ENCODE data around the gene LPCAT3. TPM values are rescaled to one million over a fixed set of nuclear protein-coding genes. Genes with fewer than 3 reads are reported as not detected.
A peak's percentile ranks its signal among the peaks of the same experiment; 100 is the strongest.

Gene LPCAT3
- total RNA-seq, 2 donors from 2014 or later, result 87.1 to 87.9 TPM

DNA sequence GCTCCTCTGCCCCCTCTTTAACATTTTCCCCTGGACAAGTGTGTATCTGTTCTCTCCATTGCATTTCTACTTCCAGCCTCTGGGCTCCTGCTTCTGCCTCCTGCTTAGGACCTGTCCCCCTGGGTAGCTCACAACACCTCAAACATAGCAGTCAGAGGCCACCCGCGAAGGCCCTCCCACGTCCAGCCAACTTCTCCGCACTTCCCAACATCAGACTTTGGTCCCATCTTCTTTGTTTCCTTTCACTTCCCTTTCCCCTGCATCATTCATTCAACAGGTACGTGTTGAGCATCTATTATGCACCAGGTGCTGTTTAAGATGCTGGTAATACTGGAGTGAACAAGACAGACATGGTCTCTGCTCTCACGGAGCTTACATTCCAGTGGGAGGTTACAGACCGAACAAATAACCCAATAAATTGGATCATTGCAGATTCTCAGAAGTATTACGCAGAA, 71.3 kb downstream of the LPCAT3 start:
- intact Hi-C loops (cut with DNase I, micrococcal nuclease), result no loop called here
- no peak for DNase-seq
- no peak for ATAC-seq

DNA sequence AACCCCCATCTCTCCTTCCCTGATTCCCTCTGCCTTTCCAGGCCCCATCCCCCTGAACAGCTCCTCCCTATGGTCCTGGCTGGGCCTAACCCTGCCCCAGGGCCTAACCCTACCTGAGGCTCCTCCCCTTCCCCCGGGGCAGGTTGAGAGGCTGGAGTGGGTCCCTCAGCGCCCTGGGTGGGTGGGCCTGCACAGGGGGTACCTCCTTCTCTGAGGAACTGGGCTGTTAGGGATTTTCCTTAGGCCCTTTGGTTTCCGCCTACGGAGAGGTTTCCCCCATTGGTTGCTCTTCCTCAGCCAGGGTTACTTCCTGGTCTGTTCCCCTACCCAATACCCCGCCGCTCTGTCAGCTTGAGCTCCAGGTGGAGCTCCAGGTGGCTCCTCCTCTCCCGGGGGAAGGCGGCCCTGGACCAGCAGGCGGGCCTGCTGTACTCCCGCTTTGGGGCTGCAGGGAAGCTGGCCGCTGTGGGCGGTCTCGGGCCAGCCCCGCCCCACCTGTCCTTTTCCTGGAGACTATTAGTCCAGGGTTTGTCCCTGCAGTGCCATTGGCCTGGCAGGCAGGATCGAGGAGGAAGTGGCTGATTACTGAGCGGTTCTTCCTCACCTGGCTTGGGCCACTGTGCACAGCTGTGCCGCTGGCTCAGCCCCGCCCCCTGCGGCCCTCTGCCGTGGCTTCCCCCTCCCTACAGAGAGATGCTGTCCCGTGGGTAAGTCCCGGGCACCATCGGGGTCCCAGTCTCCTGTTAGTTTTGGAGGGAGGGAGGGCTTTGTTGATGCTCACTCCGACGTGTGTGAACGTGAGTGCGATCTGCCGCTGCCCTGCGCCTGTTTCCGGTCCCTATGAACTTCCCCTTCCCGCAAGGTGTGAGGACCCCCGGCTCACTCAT, 72.0 kb downstream of the LPCAT3 start:
- intact Hi-C loops (cut with DNase I, micrococcal nuclease), result no loop called here
- peak; percentile 92 to 96 for DNase-seq
- peak; percentile 73 for ATAC-seq

DNA sequence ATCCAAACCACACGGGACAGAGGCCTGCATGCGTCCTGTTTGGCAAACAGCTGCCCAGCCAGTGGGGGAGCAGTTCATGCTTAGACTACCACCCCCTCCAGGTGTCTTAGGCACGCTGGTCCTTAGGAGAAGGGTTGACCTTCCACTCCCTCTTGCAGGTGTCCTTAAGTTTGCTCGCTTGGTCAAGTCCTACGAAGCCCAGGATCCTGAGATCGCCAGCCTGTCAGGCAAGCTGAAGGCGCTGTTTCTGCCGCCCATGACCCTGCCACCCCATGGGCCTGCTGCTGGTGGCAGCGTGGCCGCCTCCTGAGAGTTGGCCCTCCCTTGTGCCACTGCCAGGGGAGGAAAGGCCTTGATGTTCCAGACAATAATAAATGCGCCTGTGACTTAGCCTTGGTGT, 72.7 kb downstream of the LPCAT3 start:
- ATAC-seq (no peak), DNase-seq (no peak)
- intact Hi-C loops (cut with DNase I, micrococcal nuclease), result no loop called here

DNA sequence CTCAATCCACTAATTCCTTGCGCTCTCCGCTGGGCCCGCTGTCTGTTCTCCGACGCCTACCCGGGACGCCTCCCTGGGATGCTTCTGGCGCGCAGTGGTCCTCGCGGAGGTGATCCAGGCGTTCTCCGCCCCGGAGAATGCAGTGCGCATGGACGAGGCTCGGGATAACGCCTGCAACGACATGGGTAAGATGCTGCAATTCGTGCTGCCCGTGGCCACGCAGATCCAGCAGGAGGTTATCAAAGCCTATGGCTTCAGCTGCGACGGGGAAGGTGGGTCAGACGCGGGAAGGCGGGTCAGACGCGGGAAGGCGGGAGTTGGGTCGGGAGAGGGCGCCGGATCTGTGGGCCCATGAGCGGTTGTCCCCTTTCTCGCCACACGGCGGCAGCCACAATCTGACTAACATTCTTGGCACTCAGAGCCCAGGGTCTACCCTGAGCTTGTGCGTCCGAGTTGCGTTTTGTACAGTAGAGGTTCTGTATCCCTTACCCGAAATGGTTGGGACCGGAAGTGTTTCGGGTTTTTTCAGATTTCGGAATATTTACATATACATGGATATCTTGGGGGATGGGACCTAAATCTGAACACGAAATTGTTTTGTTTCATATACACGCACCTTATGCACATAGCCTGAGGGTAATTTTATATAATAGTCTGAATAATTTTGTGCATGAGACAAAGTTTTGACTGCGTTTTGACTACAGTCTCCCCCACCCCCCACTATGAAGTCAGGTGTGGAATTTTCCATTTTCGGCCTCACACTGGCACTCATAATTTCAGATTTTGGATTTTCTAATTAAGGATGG, 73.7 kb downstream of the LPCAT3 start:
- ATAC-seq (peak; percentile 56), DNase-seq (peak; percentile 95)
- intact Hi-C loops (cut with DNase I, micrococcal nuclease), result no loop called here

DNA sequence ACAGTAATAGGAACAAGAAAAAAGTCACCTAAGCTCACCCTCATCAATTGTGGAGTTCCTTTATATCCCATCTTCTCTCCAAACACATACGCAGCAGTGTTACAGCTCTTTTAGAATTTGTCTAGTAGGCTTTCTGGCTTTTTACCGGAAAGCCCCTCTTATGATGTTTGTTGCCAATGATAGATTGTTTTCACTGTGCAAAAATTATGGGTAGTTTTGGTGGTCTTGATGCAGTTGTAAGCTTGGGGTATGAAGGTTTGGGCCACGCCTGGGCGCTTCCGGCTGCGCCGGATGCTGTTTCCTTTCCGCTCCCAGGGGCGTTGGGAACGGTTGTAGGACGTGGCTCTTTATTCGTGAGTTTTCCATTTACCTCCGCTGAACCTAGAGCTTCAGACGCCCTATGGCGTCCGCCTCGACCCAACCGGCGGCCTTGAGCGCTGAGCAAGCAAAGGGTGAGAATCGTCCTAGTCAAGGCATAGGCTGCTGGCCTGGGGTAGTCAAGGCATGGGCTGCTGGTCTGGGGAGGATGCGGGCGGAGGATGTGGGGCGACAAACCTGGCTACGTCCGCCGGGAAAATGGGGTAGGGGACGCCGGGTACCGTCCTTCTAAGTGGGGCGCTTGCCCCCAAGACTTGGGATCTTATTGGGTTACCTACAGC, 74.4 kb downstream of the LPCAT3 start, which contains the start of the genes C12orf57 and RNU7-1:
Gene C12orf57 (plus strand): TSS at position 301 of the 659 bp plus-strand sequence. CDS start 100 bp downstream, at position 401.
Gene RNU7-1 (plus strand): TSS at position 95 of the 659 bp plus-strand sequence.
- DNase-seq (peak; percentile 80), ATAC-seq (peak; percentile 44)
- intact Hi-C loops (cut with DNase I, micrococcal nuclease), result no loop called here

DNA sequence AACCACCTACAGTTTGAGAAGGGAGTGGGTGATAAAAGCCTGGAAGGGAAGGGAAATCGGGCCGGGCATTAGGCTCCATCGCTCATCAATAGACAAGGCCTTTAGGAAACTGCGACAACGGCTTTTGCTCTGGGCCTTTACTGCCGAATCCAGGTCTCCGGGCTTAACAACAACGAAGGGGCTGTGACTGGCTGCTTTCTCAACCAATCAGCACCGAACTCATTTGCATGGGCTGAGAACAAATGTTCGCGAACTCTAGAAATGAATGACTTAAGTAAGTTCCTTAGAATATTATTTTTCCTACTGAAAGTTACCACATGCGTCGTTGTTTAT, 74.9 kb downstream of the LPCAT3 start:
- intact Hi-C loops (cut with DNase I, micrococcal nuclease), result no loop called here
- ATAC-seq, result peak; percentile 41
- peak; percentile 77 to 90 for DNase-seq

DNA sequence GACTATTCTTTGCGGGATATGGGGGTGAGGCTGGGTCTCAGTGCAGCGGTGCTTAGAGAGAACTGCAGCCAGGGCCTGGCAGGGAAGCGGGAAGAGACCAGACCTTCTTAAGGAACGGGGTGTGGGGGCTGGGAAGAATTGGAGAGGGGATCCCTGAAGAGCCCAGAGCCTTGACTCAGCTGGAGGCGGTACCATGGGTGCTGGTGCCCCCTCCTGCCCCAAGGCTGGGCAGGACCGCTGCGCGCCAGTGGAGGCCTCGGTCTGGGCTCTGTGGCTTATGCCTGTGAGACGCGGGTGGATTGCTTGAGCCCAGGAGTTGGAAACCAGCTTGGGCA, 76.0 kb downstream of the LPCAT3 start:
- no peak for DNase-seq

DNA sequence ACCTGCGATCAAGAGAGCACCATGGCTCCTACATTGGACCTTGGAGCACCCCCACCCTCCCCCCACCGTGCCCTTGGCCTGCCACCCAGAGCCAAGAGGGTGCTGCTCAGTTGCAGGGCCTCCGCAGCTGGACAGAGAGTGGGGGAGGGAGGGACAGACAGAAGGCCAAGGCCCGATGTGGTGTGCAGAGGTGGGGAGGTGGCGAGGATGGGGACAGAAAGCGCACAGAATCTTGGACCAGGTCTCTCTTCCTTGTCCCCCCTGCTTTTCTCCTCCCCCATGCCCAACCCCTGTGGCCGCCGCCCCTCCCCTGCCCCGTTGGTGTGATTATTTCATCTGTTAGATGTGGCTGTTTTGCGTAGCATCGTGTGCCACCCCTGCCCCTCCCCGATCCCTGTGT, 76.5 kb downstream of the LPCAT3 start:
- intact Hi-C loops (cut with DNase I, micrococcal nuclease), result no loop called here
- DNase-seq (peak in 1 of 2 donors; percentile 18), ATAC-seq (no peak)

More for the DNA sequence above, 76.0 kb downstream of the LPCAT3 start:
- intact Hi-C loops (cut with DNase I, micrococcal nuclease), result no loop called here
- ATAC-seq, result no peak

DNA sequence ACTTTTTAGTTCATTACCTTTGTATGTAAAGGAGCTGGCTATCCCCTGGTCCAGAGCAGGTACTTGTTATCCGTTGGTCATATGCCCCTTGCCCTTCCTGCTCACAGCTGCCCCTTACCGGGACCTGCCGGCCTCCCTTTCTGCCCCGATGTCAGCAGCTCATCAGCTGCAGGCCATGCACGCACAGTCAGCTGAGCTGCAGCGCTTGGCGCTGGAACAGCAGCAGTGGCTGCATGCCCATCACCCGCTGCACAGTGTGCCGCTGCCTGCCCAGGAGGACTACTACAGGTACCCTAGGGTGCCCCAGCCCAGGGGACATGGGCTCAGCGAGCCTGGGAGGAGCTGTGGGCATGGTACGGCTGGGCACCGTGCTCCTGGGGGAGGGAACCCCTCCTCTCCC, 77.0 kb downstream of the LPCAT3 start:
- ATAC-seq, result no peak
- peak in 1 of 2 donors; percentile 19 for DNase-seq
- intact Hi-C loops (cut with DNase I, micrococcal nuclease), result no loop called here

DNA sequence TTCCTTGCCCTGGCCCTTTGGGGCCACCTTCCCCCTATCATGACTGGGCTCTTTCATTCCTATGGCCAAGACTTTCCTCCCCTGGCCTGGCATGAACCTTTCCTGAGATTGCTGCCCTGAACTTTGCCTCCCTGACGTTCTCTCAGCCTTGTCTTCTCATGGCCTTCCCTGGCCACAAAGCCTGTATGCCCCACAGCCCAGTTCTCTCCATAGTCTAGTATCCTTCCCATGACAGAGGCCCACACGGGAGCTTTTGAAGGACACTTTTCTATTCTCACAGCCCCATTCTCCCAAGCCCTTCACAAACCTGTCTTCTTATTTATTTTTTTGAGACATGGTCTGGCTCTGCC, 79.1 kb downstream of the LPCAT3 start:
- DNase-seq (no peak), ATAC-seq (no peak)
- intact Hi-C loops (cut with DNase I, micrococcal nuclease), result no loop called here

DNA sequence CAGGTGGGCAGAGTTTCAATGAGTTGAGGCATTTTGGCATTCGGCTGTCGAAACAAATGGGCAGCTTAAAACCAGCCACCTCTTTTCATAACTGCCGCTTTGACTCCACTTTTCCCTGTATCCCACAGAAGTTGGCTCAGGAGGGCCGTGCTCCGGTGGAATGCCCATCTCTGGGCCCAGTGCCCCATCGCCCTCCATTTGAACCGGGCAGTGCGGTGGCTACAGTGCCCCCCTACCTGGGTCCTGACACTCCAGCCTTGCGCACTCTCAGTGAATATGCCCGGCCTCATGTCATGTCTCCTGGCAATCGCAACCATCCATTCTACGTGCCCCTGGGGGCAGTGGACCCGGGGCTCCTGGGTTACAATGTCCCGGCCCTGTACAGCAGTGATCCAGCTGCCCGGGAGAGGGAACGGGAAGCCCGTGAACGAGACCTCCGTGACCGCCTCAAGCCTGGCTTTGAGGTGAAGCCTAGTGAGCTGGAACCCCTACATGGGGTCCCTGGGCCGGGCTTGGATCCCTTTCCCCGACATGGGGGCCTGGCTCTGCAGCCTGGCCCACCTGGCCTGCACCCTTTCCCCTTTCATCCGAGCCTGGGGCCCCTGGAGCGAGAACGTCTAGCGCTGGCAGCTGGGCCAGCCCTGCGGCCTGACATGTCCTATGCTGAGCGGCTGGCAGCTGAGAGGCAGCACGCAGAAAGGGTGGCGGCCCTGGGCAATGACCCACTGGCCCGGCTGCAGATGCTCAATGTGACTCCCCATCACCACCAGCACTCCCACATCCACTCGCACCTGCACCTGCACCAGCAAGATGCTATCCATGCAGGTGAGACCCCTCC, 79.7 kb downstream of the LPCAT3 start:
- DNase-seq, result no peak
- intact Hi-C loops (cut with DNase I, micrococcal nuclease), result no loop called here
- ATAC-seq, result no peak

DNA sequence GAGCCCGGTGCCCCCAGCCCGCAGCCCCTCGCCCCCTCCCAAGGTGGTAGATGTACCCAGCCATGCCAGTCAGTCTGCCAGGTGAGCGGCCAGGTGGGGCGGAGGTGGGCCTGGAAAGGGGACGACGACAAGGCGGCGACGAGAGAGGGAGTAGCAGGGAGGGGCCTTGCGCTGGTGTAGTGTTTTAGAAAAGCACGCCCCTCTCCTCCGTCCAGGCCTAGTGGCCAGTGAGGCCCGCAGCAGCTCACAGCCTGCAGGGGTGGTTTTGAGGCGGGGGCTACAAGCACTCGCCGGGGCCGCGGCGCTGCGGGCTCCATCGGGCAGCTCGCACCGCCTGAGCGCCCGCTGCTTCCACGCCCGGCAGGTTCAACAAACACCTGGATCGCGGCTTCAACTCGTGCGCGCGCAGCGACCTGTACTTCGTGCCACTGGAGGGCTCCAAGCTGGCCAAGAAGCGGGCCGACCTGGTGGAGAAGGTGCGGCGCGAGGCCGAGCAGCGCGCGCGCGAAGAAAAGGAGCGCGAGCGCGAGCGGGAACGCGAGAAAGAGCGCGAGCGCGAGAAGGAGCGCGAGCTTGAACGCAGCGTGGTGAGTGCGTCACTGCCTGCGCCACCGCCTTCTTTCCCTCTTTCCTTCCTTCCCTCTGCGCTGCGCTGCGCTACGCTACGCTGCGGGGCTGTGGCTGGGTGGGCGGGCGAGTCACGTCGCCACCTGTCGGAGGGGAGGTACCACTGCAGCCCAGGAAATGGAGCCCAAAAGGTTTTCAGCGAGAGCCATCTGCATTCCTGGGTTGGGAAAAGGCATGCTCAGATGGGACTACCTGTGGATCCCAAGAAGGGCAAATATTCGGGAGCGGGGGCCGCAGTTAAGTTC, 80.6 kb downstream of the LPCAT3 start:
- intact Hi-C loops (cut with DNase I, micrococcal nuclease), result no loop called here
- DNase-seq, result peak; percentile 92 to 94
- ATAC-seq, result peak; percentile 87

DNA sequence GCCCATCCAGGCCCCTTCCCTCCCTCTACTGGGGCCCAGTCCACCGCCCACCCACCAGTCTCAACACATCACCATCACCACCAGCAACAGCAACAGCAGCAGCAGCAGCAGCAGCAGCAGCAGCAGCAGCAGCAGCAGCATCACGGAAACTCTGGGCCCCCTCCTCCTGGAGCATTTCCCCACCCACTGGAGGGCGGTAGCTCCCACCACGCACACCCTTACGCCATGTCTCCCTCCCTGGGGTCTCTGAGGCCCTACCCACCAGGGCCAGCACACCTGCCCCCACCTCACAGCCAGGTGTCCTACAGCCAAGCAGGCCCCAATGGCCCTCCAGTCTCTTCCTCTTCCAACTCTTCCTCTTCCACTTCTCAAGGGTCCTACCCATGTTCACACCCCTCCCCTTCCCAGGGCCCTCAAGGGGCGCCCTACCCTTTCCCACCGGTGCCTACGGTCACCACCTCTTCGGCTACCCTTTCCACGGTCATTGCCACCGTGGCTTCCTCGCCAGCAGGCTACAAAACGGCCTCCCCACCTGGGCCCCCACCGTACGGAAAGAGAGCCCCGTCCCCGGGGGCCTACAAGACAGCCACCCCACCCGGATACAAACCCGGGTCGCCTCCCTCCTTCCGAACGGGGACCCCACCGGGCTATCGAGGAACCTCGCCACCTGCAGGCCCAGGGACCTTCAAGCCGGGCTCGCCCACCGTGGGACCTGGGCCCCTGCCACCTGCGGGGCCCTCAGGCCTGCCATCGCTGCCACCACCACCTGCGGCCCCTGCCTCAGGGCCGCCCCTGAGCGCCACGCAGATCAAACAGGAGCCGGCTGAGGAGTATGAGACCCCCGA, 81.4 kb downstream of the LPCAT3 start:
- DNase-seq (no peak), ATAC-seq (peak; percentile 6)
- intact Hi-C loops (cut with DNase I, micrococcal nuclease), result no loop called here

DNA sequence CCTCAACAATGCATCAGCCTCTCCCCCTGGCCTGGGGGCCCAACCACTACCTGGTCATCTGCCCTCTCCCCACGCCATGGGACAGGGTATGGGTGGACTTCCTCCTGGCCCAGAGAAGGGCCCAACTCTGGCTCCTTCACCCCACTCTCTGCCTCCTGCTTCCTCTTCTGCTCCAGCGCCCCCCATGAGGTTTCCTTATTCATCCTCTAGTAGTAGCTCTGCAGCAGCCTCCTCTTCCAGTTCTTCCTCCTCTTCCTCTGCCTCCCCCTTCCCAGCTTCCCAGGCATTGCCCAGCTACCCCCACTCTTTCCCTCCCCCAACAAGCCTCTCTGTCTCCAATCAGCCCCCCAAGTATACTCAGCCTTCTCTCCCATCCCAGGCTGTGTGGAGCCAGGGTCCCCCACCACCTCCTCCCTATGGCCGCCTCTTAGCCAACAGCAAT, 82.1 kb downstream of the LPCAT3 start:
- no peak for ATAC-seq
- no peak for DNase-seq
- intact Hi-C loops (cut with DNase I, micrococcal nuclease), result no loop called here

DNA sequence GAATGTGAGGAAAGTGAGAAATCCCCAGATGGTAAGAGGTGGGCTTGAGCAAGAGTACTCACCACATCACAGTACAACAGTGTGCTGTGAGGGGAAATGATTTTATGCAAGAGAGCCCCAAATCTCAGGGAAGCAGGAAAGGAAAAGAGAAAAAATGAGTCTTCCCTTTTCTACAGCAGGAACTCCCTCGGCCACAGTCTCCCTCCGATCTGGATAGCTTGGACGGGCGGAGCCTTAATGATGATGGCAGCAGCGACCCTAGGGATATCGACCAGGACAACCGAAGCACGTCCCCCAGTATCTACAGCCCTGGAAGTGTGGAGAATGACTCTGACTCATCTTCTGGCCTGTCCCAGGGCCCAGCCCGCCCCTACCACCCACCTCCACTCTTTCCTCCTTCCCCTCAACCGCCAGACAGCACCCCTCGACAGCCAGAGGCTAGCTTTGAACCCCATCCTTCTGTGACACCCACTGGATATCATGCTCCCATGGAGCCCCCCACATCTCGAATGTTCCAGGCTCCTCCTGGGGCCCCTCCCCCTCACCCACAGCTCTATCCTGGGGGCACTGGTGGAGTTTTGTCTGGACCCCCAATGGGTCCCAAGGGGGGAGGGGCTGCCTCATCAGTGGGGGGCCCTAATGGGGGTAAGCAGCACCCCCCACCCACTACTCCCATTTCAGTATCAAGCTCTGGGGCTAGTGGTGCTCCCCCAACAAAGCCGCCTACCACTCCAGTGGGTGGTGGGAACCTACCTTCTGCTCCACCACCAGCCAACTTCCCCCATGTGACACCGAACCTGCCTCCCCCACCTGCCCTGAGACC, 82.7 kb downstream of the LPCAT3 start:
- DNase-seq (no peak), ATAC-seq (no peak)
- intact Hi-C loops (cut with DNase I, micrococcal nuclease), result no loop called here

DNA sequence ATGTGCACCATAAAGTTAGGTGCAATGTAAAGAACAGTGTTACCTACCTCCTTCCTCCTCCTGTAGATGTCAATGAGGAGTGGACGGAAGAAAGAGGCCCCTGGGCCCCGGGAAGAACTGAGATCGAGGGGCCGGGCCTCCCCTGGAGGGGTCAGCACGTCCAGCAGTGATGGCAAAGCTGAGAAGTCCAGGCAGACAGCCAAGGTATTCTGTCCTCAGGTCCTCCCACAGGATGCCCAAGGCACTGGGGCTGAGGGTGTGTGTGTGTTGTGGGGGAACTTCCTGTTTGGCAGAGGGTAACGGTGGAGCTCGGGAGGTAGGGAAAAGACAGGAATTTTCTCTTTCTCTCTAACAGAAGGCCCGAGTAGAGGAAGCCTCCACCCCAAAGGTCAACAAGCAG, 84.2 kb downstream of the LPCAT3 start:
- ATAC-seq (no peak), DNase-seq (no peak)
- intact Hi-C loops (cut with DNase I, micrococcal nuclease), result no loop called here

All from left colon (tissue), 2 donors.